Neural progenitor cell (in vitro differentiated cells): ENCODE measurements around the gene VARS2.

Experiments
- CTCF ChIP-seq: fragments of 200-600 bp; sonication (generic); IDR thresholded peaks from 2 replicates; pipeline ENCODE4 v1.5.1; 2017; ENCODE audit warnings: antibody characterized with exemption, mild to moderate bottlenecking
- EZH2 ChIP-seq: fragments of 200-600 bp; sonication (generic); IDR thresholded peaks from 2 replicates; pipeline ENCODE4 v1.6.1; 2017; ENCODE audit warnings: antibody characterized with exemption, mild to moderate bottlenecking, moderate library complexity

GRCh38 chr6:30972816-30973215, 58.8 kb downstream of the VARS2 start:
- TF ChIP-seq CTCF, result no peak
- no peak for TF ChIP-seq EZH2
